WERI-Rb-1 (cell line): ENCODE results near the gene CALU.

Experiments
- DNase-seq: peaks from one replicate; pipeline ENCODE4 v3.0.0-alpha.2; 2020
- H3K27ac ChIP-seq: fragments of 250-450 bp; sonication (Bioruptor Pico); 2 replicates; pipeline ENCODE4 v1.5.1; 2020; ENCODE audit warnings: mild to moderate bottlenecking, moderate library complexity
- H3K27me3 ChIP-seq: fragments of 250-450 bp; sonication (Bioruptor Pico); 2 replicates; pipeline ENCODE4 v1.5.1; 2021; ENCODE audit warnings: mild to moderate bottlenecking, low read depth, moderate library complexity; ENCODE audit not compliant: insufficient read depth, severe bottlenecking
- H3K36me3 ChIP-seq: fragments of 250-450 bp; sonication (Bioruptor Pico); 2 replicates; pipeline ENCODE4 v1.5.1; 2020; ENCODE audit warnings: mild to moderate bottlenecking, moderate library complexity
- H3K4me3 ChIP-seq: 2 replicates; pipeline ENCODE4 v1.5.1; 2011; ENCODE audit warnings: low read depth, mild to moderate bottlenecking, control low read depth, low read length
- H3K9me3 ChIP-seq: fragments of 250-450 bp; sonication (Bioruptor Pico); 2 replicates; pipeline ENCODE4 v1.5.1; 2021; ENCODE audit warnings: mild to moderate bottlenecking, moderate library complexity; ENCODE audit not compliant: severe bottlenecking
- TF ChIP-seq, protein P1 (sequence below): IDR thresholded peaks from 2 replicates; pipeline ENCODE4 v1.5.1; 2011; ENCODE audit warnings: low read depth, mild to moderate bottlenecking, control low read depth, inconsistent platforms, low read length

CALU gene

DNA sequence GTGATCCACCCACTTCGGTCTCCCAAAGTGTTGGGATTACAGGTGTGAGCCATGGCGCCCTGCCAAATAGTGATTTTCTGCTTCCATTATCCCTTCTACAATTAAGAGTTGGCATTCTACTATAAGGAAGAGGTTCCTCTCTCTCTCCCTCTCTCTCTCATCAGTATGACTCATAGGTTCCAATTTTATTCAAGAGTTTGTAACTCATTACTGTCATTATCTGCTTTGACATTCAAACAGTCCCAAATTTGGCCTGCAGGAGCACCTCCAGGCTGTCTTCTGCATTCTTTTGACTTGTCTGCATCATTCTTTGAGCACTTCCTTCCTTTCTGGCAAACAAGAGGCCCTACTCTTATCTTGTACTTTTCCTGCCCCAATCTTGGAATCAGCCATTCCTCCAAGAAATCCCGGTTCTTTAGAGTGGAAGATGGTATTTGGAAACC is 33.2 kb upstream of the CALU start:
- Histone ChIP-seq H3K27ac (no peak overlapping the region), H3K4me3 (no peak overlapping the region), H3K9me3 (peaks cover under 1% of the 10 kb centered on the region), H3K36me3 (no peaks in the 10 kb centered on the region), H3K27me3 (no peaks in the 10 kb centered on the region)
- TF ChIP-seq, protein P1, sequence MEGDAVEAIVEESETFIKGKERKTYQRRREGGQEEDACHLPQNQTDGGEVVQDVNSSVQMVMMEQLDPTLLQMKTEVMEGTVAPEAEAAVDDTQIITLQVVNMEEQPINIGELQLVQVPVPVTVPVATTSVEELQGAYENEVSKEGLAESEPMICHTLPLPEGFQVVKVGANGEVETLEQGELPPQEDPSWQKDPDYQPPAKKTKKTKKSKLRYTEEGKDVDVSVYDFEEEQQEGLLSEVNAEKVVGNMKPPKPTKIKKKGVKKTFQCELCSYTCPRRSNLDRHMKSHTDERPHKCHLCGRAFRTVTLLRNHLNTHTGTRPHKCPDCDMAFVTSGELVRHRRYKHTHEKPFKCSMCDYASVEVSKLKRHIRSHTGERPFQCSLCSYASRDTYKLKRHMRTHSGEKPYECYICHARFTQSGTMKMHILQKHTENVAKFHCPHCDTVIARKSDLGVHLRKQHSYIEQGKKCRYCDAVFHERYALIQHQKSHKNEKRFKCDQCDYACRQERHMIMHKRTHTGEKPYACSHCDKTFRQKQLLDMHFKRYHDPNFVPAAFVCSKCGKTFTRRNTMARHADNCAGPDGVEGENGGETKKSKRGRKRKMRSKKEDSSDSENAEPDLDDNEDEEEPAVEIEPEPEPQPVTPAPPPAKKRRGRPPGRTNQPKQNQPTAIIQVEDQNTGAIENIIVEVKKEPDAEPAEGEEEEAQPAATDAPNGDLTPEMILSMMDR, result no peak
- no peak for DNase-seq

DNA sequence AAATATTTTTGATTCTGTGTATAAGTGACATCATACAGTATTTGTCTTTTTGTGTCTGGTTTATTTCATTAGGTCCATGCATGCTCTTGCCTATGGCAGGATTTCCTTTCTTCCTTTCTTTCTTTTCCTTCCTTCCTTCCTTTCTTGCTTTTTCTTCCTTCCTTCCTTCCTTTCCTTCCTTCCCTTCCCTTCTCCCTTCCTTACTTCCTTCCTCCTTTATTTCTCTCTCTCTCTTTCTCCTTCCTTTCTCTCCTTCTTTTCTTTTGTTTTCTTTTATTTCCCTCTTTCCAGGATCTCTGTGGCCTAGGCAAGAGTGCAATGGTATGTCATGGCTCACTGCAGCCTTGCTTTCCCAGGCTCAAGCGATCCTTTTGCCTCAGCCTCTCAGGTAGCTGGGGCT is 31.4 kb upstream of the CALU start:
- Histone ChIP-seq H3K27ac (no peak overlapping the region), H3K4me3 (no peak overlapping the region), H3K9me3 (no peaks in the 10 kb centered on the region), H3K36me3 (no peaks in the 10 kb centered on the region), H3K27me3 (no peaks in the 10 kb centered on the region)
- DNase-seq, result no peak
- TF ChIP-seq, protein P1, result no peak

DNA sequence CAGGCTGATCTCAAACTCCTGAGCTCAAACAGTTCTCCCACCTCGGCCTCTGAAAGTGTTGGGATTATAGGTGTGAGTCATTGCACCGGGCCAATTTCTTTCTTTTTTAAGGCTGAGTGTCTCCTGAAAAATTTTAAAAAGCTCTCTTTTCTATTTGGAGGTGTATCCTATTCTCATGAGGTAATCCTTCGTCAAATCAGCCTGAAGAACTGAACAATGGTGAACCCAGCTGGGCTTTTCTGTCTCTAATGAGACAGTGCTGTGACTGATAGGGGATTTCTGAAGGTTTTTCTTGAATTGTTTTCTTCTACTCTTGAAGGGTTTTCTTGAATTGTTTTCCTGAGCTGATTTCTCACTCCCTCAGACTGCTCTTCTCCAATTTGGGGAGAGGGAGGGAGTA is 30.9 kb upstream of the CALU start:
- Histone ChIP-seq H3K9me3 (no peaks in the 10 kb centered on the region), H3K36me3 (no peaks in the 10 kb centered on the region), H3K27ac (no peak overlapping the region), H3K4me3 (no peak overlapping the region), H3K27me3 (no peaks in the 10 kb centered on the region)
- no peak for DNase-seq
- TF ChIP-seq, protein P1, result no peak

DNA sequence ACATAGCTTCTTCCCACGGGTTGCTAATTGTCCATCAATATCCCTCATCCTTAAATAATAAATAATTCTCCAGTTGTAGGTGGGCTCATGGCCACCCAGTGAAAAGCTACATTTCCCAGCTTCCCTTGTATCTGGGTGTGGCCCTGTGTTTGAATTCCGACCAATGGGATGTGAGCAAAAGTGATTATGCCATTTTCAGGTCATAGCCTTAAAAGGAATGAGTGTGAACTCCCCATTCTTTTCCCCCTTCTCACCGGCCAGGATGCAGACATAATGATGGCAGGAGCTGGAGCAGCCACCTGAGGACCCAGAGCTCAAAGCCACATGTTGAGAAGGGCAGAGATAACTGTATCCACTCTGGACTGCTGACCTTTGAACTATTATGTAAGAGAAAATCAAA is 30.3 kb upstream of the CALU start:
- Histone ChIP-seq H3K27me3 (no peaks in the 10 kb centered on the region), H3K4me3 (no peak overlapping the region), H3K27ac (no peak overlapping the region), H3K36me3 (no peaks in the 10 kb centered on the region), H3K9me3 (no peaks in the 10 kb centered on the region)
- no peak for DNase-seq
- TF ChIP-seq, protein P1, result no peak

DNA sequence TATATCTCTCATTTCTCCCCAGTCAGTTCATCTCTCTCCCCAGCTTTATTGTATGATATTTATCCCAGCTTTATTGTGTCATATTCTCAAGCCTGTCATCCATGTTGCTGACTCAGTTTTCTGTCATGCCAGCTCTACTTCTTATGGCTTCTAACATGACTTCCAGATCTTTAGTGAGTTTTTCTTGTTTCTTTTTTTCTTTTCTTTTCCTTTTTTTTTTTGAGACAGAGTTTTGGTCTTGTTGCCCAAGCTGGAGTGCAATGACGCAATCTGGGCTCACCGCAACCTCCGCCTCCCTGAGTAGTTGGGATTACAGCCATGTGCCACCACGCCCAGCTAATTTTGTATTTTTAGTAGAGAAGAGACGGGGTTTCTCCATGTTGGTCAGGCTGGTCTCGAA is 28.7 kb upstream of the CALU start:
- DNase-seq, result no peak

DNA sequence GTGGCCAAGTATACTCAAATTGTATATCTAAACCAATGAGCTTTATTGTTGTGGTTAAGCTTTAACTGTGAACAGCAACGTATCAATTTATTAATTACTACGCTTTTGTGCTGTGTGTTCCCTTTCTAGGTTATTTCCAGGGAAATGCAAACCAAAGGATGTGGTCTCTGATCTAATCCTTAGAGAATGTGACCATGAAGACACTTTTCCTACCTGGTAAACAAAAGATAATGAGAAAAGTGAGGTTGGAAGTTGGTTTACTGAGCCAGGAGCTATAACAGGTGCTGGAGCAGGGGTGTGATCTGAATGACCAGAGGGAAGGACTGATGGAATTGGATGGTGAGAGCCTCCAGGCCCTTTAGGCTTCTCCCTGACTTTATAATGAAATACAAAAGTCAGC is 25.4 kb upstream of the CALU start:
- Histone ChIP-seq H3K4me3 (no peak overlapping the region), H3K27ac (no peak overlapping the region), H3K27me3 (no peaks in the 10 kb centered on the region), H3K36me3 (no peaks in the 10 kb centered on the region), H3K9me3 (no peaks in the 10 kb centered on the region)
- DNase-seq, result no peak
- TF ChIP-seq, protein P1, result no peak

More for the DNA sequence above, 28.7 kb upstream of the CALU start:
- no peaks in the 10 kb centered on the region for H3K27me3 ChIP-seq
- H3K27ac ChIP-seq, result no peak overlapping the region
- no peaks in the 10 kb centered on the region for H3K9me3 ChIP-seq
- H3K36me3 ChIP-seq, result no peaks in the 10 kb centered on the region
- no peak overlapping the region for H3K4me3 ChIP-seq
- TF ChIP-seq, protein P1, result no peak
